Urinary bladder (tissue), 4 donors: ENCODE measurements around the gene LGALS9C. TPM values are rescaled to one million over a fixed set of nuclear protein-coding genes. Genes with fewer than 3 reads are reported as not detected.
"Not testable (repeated sequence)": the region's sequence is repeated elsewhere in the genome, so short reads cannot be mapped to it uniquely, and the experiment has no call there.

Experiments
- DNase-seq: peaks from one replicate; pipeline ENCODE4 v3.0.0-alpha.2; 2015; ENCODE audit errors: extremely low spot score
- H3K27ac ChIP-seq: one replicate; pipeline ENCODE4 v1.5.1; 2013; ENCODE audit warnings: low read depth, mild to moderate bottlenecking, moderate library complexity
- H3K36me3 ChIP-seq: one replicate; pipeline ENCODE4 v1.6.1; 2013; ENCODE audit warnings: mild to moderate bottlenecking, moderate library complexity; ENCODE audit not compliant: insufficient read depth
- H3K4me1 ChIP-seq: one replicate; pipeline ENCODE4 v1.6.1; 2013; ENCODE audit warnings: mild to moderate bottlenecking, moderate library complexity; ENCODE audit not compliant: insufficient read depth
- H3K4me3 ChIP-seq: one replicate; pipeline ENCODE4 v1.5.1; 2013; ENCODE audit warnings: low read depth, low read length
- WGBS: extraction: QIAGEN DNeasy Blood & Tissue Kit; methylation state at CpG from one replicate; pipeline ENCODE4 v1.1.7; 2013; 5-methylcytosine and 5-hydroxymethylcytosine counted together
- polyA plus RNA-seq: library from polyadenylated mRNA; stranded (reverse); fragments of 200-250 nt; gene quantifications from one replicate; pipeline ENCODE4 v1.2.3, GENCODE V29; 2013
- total RNA-seq: library from RNA; depleted of rRNA; stranded (reverse); fragments of >200 nt; gene quantifications from one replicate; pipeline ENCODE4 v1.2.3, GENCODE V29; 2014
- donor health status: healthy with polysubstance abuse.
- donor health status: healthy.

LGALS9C gene
- total and polyA plus RNA-seq, 2 donors = 0.03 TPM; not detected in 1

- not testable (repeated sequence) for H3K27ac ChIP-seq, H3K4me3 ChIP-seq, H3K4me1 ChIP-seq, DNase-seq, H3K36me3 ChIP-seq
- 46% methylated on average over 15 of the region's 23 CpGs for WGBS
These were observed 16.3 kb downstream of the LGALS9C start for GRCh38 chr17:18492712-18493480.

GRCh38 chr17:18494250-18494768 is 17.7 kb downstream of the LGALS9C start:
- DNase-seq, H3K27ac ChIP-seq: not testable (repeated sequence)
- 44% methylated on average over 9 of the region's 13 CpGs for WGBS

GRCh38 chr17:18497044-18497443 is 20.5 kb downstream of the LGALS9C start:
- 56% methylated on average over 6 of the region's 6 CpGs for WGBS
- H3K27ac ChIP-seq, H3K4me3 ChIP-seq, DNase-seq, H3K36me3 ChIP-seq, H3K4me1 ChIP-seq: not testable (repeated sequence)

More at GRCh38 chr17:18494250-18494768, 17.7 kb downstream of the LGALS9C start:
- not testable (repeated sequence) for H3K4me3 ChIP-seq, H3K36me3 ChIP-seq, H3K4me1 ChIP-seq

GRCh38 chr17:18499100-18499499 is 22.5 kb downstream of the LGALS9C start:
- DNase-seq, H3K36me3 ChIP-seq, H3K4me3 ChIP-seq, H3K27ac ChIP-seq, H3K4me1 ChIP-seq: not testable (repeated sequence)
- 50% methylated on average over 2 of the region's 6 CpGs for WGBS

GRCh38 chr17:18499756-18500155 is 23.2 kb downstream of the LGALS9C start:
- H3K4me3 ChIP-seq, H3K4me1 ChIP-seq, H3K36me3 ChIP-seq, H3K27ac ChIP-seq, DNase-seq: not testable (repeated sequence)
- WGBS = 84% methylated on average over 14 of the region's 15 CpGs

- H3K4me3 ChIP-seq, H3K27ac ChIP-seq, H3K4me1 ChIP-seq, H3K36me3 ChIP-seq, DNase-seq: not testable (repeated sequence)
- WGBS = 65% methylated on average over 2 of the region's 10 CpGs
These were observed 23.7 kb downstream of the LGALS9C start for GRCh38 chr17:18500281-18500680.

- 66% methylated on average over 10 of the region's 18 CpGs for WGBS
- not testable (repeated sequence) for H3K4me1 ChIP-seq, H3K27ac ChIP-seq, H3K4me3 ChIP-seq, DNase-seq, H3K36me3 ChIP-seq
These were observed 24.2 kb downstream of the LGALS9C start for GRCh38 chr17:18500816-18501215.

GRCh38 chr17:18503221-18503620 is 26.6 kb downstream of the LGALS9C start:
- H3K4me1 ChIP-seq, H3K36me3 ChIP-seq, H3K4me3 ChIP-seq, DNase-seq, H3K27ac ChIP-seq: not testable (repeated sequence)
- WGBS = 0% methylated on average over 1 of the region's 5 CpGs

GRCh38 chr17:18507729-18508128 is 31.1 kb downstream of the LGALS9C start:
- H3K36me3 ChIP-seq, H3K4me3 ChIP-seq, H3K27ac ChIP-seq, DNase-seq, H3K4me1 ChIP-seq: not testable (repeated sequence)
- 69% methylated on average over 4 of the region's 9 CpGs for WGBS

- 85% methylated on average over 3 of the region's 3 CpGs for WGBS
- not testable (repeated sequence) for H3K4me1 ChIP-seq, DNase-seq, H3K36me3 ChIP-seq, H3K4me3 ChIP-seq, H3K27ac ChIP-seq
These were observed 32.1 kb downstream of the LGALS9C start for GRCh38 chr17:18508667-18509066.

GRCh38 chr17:18521100-18521499 is 44.5 kb downstream of the LGALS9C start:
- not testable (repeated sequence) for H3K4me1 ChIP-seq, H3K36me3 ChIP-seq, H3K4me3 ChIP-seq, H3K27ac ChIP-seq, DNase-seq
- no CpG with 5 or more reads among the region's 8 CpGs for WGBS

GRCh38 chr17:18525015-18525414 is 48.4 kb downstream of the LGALS9C start:
- H3K4me3 ChIP-seq, H3K27ac ChIP-seq, DNase-seq, H3K4me1 ChIP-seq, H3K36me3 ChIP-seq: not testable (repeated sequence)
- WGBS = 87% methylated on average over 7 of the region's 9 CpGs

GRCh38 chr17:18526168-18526800 is 49.7 kb downstream of the LGALS9C start:
- WGBS = 76% methylated on average over 5 of the region's 12 CpGs
- H3K27ac ChIP-seq, H3K36me3 ChIP-seq, DNase-seq, H3K4me3 ChIP-seq, H3K4me1 ChIP-seq: not testable (repeated sequence)

GRCh38 chr17:18527354-18527753 is 50.8 kb downstream of the LGALS9C start:
- not testable (repeated sequence) for H3K4me1 ChIP-seq, H3K27ac ChIP-seq, H3K4me3 ChIP-seq, H3K36me3 ChIP-seq, DNase-seq
- 59% methylated on average over 8 of the region's 8 CpGs for WGBS
